SK-N-SH treated with all-trans-retinoic acid at 6 μM for 48 hours (cell line): ENCODE data around the gene DHRS1.

Source experiments
- ARNTL ChIP-seq: fragments of 450-650 bp; formaldehyde crosslinking; IDR thresholded peaks from 2 replicates; pipeline ENCODE4 v1.5.0; 2020; ENCODE audit warnings: low read depth, mild to moderate bottlenecking, moderate library complexity, borderline replicate concordance
- CREB5 ChIP-seq: fragments of 250-450 bp; sonication (Bioruptor Pico); IDR thresholded peaks from 2 replicates; pipeline ENCODE4 v1.5.1; 2020; ENCODE audit warnings: low read depth, mild to moderate bottlenecking, moderate library complexity
- PATZ1 ChIP-seq: fragments of 250-450 bp; sonication (Bioruptor Pico); IDR thresholded peaks from 2 replicates; pipeline ENCODE4 v1.8.0; 2020; ENCODE audit warnings: mild to moderate bottlenecking, moderate library complexity, borderline replicate concordance
- RARB ChIP-seq: fragments of 250-450 bp; sonication (Bioruptor Pico); IDR thresholded peaks from 2 replicates; pipeline ENCODE4 v1.8.0; 2021; ENCODE audit warnings: mild to moderate bottlenecking, moderate library complexity
- SNAI2 ChIP-seq: fragments of 250-450 bp; sonication (Bioruptor Pico); IDR thresholded peaks from 2 replicates; pipeline ENCODE4 v1.5.0; 2020; ENCODE audit warnings: mild to moderate bottlenecking, moderate library complexity
- ZNF70 ChIP-seq: fragments of 450-650 bp; formaldehyde crosslinking; IDR thresholded peaks from 2 replicates; pipeline ENCODE4 v1.5.0; 2020; ENCODE audit warnings: mild to moderate bottlenecking, moderate library complexity

- TF ChIP-seq PATZ1 (CRISPR knock-in tag) (no peak), RARB (CRISPR knock-in tag) (no peak), SNAI2 (CRISPR knock-in tag) (no peak), CREB5 (CRISPR knock-in tag) (no peak), ZNF70 (no peak), ARNTL (CRISPR knock-in tag) (no peak)
These were observed 25.5 kb upstream of the DHRS1 start for GRCh38 chr14:24325041-24325530.
